Adrenal gland (tissue), 5 donors: Measurements from ENCODE around the gene PRPS2.

Experiments
- CTCF ChIP-seq, 6 experiments: fragments of 450-650 bp in 4 of 6; fragments of 200-600 bp in 2 of 6; sonication (generic) in 1 of 6; IDR thresholded peaks; 1 replicate in 5 of 6; 2 replicates in 1 of 6; pipeline versions ENCODE4 v1.5.1 to v1.8.0; 2016 to 2021; ENCODE audit warnings: antibody characterized with exemption in 6 of 6, mild to moderate bottlenecking in 2 of 6, moderate library complexity in 1 of 6
- POLR2A ChIP-seq, 2 donors: fragments of 450-650 bp; IDR thresholded peaks; one replicate each; pipeline ENCODE4 v1.6.1; 2017; ENCODE audit warnings: antibody characterized with exemption in 2 of 2, mild to moderate bottlenecking in 2 of 2, moderate library complexity in 1 of 2
- donor health status: DM: no; HTN: no; CAD: no.

- TF ChIP-seq POLR2A (IDR thresholded peaks at IDR 0.05) (no peak), CTCF (IDR thresholded peaks at IDR 0.05) (no peak)
Observed at GRCh38 chrX:12794654-12795053, 3.4 kb downstream of the PRPS2 start.
